ENCODE results near the gene TJP2.

DNA sequence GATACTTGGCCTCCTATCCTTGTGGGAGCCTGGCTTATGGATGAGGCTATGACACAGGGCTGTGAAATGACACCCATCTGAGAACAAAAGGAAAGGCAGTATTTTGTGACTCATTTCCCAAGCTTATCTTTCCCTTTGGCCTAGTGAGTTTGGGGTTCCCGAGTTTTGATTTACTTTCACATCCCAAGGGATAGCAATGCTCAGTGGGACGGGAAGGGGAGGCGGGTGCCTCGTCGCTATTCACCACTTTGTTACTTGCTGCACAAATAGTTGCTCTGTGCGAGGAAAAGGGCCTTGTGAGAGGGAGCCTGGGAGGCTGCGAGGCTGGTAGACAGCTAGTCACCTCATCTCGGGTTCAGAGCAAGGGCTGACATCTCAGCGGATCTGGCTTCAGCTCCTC is 91.8 kb downstream of the TJP2 start:
- TF ChIP-seq CTCF (IDR thresholded peaks at IDR 0.05) (no peak), EZH2 (IDR thresholded peaks at IDR 0.05) (no peak)

Measured in neural progenitor cell (in vitro differentiated cells).